ENCODE measurements around the gene ZC3H7A.
"Not testable (repeated sequence)": the region's sequence is repeated elsewhere in the genome, so short reads cannot be mapped to it uniquely, and the experiment has no call there.

Gene ZC3H7A, protein sequence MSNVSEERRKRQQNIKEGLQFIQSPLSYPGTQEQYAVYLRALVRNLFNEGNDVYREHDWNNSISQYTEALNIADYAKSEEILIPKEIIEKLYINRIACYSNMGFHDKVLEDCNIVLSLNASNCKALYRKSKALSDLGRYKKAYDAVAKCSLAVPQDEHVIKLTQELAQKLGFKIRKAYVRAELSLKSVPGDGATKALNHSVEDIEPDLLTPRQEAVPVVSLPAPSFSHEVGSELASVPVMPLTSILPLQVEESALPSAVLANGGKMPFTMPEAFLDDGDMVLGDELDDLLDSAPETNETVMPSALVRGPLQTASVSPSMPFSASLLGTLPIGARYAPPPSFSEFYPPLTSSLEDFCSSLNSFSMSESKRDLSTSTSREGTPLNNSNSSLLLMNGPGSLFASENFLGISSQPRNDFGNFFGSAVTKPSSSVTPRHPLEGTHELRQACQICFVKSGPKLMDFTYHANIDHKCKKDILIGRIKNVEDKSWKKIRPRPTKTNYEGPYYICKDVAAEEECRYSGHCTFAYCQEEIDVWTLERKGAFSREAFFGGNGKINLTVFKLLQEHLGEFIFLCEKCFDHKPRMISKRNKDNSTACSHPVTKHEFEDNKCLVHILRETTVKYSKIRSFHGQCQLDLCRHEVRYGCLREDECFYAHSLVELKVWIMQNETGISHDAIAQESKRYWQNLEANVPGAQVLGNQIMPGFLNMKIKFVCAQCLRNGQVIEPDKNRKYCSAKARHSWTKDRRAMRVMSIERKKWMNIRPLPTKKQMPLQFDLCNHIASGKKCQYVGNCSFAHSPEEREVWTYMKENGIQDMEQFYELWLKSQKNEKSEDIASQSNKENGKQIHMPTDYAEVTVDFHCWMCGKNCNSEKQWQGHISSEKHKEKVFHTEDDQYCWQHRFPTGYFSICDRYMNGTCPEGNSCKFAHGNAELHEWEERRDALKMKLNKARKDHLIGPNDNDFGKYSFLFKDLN

DNA sequence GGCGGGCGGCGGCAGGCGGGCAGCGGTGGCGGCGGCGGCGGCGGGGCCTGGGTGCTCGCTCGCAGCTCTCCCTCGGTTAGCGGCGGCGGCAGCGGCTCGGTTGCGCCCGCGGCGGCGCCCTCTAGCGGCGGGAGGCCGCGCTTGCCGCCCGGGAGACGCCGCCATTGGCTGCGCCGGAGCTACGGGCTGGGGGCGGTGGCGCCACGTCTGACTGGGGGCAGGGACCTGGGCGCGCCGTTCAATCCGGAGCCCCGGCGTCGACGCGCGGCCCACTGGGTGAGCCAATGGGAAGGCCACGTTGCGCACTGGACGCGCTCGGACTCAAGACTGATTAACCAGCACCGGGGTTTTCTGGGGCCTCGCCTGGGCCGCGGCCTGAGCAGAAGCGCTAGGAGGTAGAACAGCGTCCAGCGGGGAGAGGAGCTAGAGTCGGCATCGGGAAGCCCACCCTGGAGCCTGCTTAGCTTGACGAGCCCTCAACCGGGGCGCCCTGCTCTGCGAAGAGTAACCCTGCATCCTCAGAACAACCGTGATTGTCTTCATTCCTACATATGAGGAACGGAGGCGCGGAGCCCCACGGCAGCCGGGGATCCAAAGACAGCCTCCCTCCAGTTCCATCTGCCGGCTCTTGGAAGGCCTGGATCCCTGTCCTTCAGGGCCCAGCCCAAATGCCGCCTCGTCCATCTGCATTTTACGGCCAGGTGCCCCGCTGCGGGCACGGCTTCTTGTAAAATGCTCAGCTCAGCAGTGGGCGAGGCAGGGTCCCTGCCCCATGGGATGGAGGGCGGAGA is at the start of gene ZC3H7A:
TSS of gene ZC3H7A (minus strand) at position 93 of the 791 bp plus-strand sequence. CDS start 14,904 bp downstream, outside the sequence.
- peak; percentile 82 to 85 (median 84) for DNase-seq (ENCODE audit: low read depth in 3 of 3, low spot score in 1 of 3)

DNA sequence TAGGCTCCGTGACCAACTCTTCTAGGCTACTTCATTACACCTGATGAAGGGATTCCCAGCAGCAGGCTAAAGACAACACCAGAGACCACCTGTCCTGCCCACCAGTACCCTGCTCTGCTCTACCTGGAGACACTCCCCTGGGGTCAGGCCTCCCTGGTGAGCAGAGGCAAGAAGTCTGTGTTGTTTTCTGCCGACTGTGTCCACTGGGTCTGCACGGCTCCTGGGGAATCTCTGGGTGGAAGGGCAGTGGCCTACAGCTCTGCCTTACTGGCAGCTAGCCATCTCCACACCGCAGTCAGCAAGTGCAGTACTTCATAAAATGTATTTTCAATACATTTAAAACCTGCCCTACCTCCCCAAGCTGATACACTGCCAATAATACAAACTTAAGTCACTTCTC is 47.4 kb upstream of the ZC3H7A start:
- DNase-seq (ENCODE audit: low read depth in 3 of 3, low spot score in 1 of 3) = no peak

DNA sequence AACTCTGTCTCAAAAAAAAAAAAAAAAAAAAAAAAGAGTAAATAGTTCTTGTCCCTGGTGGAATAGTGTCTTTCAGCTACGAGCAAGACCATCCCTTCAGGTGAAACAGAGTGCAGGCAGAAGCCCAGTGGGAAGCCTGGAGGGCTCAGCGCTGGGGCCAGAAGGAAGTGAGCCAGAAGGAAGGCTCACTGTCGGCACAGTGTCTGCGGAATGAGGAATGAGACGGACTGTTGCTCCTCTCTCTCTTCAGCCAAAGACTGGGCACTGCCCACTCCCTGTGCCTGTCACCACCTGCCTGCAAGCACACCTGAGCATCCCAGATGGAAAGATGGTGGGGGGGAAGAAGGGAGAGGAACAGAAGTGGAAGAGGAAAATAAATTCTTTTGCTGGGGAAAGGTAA is 46.8 kb upstream of the ZC3H7A start:
- DNase-seq (ENCODE audit: low read depth in 3 of 3, low spot score in 1 of 3) = no peak

DNA sequence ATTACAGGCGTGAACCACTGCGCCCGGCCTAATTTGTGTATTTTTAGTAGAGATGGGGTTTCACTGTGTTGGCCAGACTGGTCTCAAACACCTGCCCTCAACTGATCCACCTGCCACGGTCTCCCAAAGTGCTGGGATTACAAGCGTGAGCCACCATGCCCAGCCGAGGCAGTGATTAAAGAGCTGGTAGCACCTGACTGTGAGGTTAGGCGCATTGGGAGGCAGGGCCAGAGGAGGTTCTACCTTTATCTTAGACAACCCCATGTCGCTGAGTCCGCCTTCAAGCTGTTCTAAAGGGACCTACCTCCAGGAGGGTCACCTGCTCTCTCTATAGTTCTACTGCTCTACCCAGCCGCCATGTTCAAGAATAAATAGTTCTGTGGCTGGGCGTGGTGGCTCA is 46.1 kb upstream of the ZC3H7A start:
- DNase-seq (ENCODE audit: low read depth in 3 of 3, low spot score in 1 of 3) = no peak

DNA sequence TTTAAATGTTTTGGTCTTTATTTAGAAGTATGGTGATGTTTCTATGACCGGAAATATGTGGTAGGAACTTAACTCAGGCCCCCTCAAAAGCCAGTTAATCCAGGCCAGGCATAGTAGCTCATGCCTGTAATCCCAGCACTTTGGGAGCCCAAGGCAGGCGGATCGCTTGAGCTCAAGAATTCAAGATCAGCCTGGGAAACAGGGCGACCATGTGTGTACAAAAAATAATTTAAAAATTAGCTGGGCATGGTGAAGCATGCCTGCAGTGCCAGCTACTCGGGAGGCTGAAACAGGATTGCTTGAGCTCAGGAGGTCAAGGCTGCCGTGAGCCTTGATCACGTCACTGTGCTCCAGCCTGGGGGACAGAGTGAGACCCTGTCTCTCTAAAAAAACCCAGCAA is 44.0 kb upstream of the ZC3H7A start:
- DNase-seq (ENCODE audit: low read depth in 3 of 3, low spot score in 1 of 3) = no peak

DNA sequence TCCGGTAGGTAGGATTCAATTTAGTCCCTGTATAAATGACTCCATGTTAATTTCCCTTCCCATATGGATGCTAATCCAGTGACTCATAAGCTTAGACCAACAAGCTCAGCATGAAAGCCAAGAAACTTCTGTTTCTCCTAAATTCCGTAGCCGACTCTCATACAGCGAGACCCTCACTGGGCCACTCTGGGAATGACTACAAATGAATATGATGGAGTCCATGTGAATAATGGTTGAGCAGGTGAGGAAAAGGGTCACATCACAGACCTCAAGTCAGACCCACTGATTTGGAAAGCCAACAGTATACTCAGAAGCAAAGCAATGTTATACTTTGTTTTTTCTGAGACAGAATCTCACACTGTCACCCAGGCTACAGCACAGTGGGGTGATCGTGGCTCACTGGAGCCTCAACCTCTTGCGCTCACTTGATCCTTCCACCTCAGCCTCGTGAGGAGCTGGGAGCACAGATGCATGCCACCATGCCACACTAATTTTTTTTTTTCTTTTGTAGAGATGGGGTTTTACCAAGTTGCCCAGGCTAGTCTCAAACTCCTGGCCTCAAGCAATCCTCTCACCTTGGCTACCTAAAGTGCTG is 39.7 kb upstream of the ZC3H7A start:
- no peak for DNase-seq (ENCODE audit: low read depth in 3 of 3, low spot score in 1 of 3)

DNA sequence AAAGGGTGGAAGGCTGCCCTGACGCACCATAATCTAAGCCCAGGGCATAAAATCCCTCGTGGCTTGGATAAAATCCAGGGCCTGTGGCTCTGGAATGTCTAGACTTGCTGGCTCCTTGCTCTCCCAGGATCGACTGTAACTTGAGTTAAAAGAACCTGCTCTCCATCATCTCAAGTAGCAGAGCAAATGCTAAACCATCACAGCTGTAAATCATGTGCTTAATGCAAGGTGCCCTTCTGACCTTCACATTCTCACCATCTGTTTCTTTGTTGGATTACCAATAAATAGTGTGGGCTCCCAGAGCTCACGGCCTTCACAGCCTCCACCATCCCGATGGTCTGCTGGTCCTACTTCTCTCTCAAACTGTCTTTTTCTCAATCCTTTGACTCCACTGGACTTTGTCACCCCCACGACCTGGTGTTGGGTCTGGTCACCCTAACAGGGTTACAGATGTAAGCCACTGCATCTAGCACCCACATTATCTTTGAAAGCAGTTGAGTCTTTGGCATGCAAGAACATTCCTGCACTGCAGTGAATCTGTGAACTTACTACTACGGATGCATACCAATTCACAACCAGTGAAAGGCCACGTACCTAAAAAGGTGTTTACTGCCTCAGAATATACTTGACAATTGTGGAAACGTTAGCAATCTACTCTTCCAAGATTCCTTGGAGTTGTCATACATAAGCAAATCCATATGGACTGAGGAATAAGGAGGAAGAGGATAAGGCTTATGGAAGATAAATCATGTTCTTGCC is 39.0 kb upstream of the ZC3H7A start:
- no peak for DNase-seq (ENCODE audit: low read depth in 3 of 3, low spot score in 1 of 3)

DNA sequence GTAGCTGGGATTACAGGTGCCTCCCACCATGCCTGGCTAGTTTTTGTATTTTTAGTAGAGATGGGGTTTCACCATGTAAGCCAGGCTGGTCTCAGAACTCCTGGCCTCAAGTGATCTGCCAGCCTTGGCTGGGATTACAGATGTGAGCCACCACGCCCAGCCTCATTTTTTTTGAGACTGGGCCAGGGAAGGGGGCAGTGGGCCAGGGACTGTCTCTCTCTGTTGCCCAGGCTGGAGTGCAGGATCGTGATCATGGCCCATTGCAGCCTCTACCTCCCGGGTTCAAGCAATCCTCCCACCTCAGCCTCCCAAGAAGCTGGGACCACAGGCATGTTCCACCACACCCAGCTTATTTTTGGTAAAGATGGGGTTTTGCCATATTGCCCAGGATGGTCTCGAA is 38.3 kb upstream of the ZC3H7A start:
- no peak for DNase-seq (ENCODE audit: low read depth in 3 of 3, low spot score in 1 of 3)

DNA sequence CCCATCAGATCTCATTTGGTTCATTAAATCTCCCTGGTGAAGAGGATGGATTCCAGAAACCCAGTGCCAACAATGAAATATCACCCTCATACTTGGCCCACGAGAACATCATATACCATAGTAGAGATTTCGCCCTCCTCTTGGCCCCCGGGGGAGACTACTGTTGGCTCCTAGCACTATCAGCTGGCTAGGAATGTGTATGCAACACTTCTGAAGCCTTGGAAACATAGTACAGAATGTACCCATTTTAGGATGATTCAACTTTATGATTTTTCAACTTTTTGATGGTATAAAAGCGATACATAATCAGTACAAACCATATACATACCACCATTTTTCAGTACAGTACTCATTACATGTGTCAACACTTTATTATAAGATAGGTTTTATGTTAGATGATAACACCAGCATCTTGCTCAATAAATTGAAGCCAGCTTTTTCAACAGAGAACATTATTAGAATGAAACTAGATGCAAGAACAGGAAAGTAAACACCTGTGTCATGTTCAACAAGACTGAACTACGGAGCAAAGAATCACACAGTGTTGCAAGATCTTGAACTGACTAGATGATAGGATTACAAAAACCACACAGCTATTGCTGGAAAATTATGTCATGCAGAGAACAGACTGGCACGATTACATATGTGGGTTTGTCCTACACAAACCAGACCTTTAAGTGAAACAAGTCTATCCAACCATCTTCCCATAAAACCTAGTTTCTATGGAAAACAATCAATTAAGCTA is 37.1 kb upstream of the ZC3H7A start:
- DNase-seq (ENCODE audit: low read depth in 3 of 3, low spot score in 1 of 3) = no peak

DNA sequence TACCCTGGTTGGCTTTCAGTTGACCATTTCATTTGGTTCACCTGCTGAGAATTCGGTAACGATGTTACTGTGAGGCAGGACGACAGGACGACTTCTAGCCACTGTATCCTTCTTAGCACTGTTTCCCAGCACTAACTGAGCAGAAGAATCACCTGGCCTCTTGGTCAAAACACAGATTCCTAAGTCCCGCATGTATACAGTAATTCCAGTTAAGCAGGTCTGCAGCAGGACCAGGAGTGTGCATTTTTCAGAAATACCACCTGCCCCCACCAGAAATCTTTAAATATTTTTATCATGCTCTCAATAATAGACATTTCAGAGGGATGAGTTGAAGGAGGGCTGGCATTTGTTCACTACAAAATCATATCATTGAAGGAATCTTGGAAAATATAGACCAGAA is 31.6 kb upstream of the ZC3H7A start:
- no peak for DNase-seq (ENCODE audit: low read depth in 3 of 3, low spot score in 1 of 3)

DNA sequence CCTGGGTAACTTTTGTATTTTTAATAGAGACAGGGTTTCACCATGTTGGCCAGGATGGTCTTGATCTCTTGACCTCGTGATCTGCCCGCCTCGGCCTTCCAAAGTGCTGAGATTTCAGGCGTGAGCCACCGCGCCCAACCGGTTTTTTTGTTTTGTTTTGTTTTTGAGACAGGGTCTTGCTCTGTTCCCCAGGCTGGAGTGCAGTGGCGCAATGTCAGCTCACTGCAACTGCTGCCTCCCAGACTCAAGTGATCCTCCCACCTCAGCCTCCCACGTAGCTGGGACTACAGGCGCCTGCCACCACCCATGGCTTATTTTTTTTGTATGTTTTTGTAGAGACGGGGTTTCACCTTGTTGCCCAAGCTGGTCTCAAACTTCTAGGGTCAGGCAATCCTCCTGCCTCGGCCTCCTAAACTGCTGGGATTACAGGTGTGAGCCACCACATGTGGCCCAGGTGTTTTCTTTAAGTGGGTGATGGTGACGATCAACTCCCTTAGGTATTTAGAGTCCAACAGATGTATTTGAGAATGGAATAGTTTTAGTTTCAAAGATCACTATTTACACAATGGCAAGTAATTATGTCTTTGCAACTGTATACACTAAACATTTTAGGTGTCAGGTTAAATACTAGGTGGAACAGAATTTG is 28.6 kb upstream of the ZC3H7A start:
- DNase-seq (ENCODE audit: low read depth in 3 of 3, low spot score in 1 of 3) = not testable (repeated sequence)

DNA sequence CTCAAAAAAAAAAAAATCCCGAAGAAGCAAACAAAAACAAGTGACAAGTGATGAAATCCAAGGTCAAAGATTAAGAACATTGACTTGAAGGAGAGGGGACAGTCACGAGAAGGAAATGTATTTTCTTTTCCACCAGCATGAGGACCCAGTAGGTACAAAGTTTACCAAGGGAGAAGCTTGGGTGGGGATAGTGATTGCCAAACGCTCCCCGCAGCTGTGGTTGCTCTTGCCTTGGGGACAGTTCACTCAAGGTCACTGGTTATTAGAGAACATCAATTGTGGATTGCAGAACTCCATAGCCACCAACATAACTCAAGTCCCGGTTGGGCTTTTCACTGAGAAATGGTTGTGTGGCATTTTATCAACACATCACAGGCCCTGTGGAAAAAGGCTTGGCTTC is 27.3 kb upstream of the ZC3H7A start:
- no peak for DNase-seq (ENCODE audit: low read depth in 3 of 3, low spot score in 1 of 3)

DNA sequence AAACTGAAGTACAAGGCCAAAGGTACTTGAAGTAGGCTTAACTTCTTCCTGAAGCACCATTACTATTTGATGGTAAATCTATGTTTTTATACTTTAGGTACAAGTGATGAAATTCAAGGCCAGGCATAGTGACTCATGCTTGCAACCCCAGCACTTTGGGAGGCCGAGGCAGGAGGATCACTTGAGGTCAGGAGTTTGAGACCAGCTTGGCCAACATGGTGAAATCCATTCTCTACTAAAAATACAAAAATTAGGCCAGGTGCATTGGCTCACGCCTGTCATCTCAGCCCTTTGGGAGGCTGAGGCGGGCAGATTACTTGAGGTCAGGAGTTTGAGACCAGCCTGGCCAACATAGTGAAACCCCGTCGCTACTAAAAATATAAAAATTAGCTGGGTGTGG is 26.6 kb upstream of the ZC3H7A start:
- not testable (repeated sequence) for DNase-seq (ENCODE audit: low read depth in 3 of 3, low spot score in 1 of 3)

DNA sequence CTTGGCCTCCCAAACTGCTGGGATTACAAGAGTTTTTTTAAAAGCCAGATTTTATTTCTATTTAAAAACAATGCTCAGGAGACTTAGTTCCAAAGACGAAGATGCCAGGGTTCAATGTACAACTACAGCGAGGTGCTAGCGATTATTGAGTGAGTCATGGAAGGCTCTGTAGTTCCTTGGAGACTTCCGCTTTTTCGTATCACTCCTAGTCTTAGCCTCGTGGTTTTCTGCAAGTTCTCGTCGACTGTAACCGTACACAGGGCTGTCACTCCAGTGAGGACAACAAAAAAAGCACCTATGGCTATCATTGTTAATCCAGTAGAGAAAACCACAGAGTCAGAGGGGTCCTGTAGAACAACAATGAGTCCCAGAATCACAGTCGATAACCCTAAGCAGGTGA is 22.7 kb upstream of the ZC3H7A start:
- no peak for DNase-seq (ENCODE audit: low read depth in 3 of 3, low spot score in 1 of 3)

DNA sequence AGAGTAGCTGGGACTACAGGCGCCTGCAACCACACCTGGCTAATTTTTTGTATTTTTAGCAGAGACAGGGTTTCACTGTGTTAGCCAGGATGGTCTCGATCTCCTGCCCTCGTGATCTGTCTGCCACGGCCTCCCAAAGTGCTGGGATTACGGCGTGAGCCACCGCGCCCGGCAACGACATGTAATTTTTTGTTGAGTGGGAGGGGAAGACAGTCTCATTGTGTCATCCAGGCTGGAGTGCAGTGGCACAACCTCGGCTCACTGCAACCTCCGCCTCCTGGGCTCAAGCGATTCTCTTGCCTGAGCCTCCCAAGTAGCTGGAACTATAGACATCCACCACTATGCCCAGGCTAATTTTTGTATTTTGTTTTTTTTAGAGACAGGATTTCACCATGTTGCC is 21.9 kb upstream of the ZC3H7A start:
- not testable (repeated sequence) for DNase-seq (ENCODE audit: low read depth in 3 of 3, low spot score in 1 of 3)

DNA sequence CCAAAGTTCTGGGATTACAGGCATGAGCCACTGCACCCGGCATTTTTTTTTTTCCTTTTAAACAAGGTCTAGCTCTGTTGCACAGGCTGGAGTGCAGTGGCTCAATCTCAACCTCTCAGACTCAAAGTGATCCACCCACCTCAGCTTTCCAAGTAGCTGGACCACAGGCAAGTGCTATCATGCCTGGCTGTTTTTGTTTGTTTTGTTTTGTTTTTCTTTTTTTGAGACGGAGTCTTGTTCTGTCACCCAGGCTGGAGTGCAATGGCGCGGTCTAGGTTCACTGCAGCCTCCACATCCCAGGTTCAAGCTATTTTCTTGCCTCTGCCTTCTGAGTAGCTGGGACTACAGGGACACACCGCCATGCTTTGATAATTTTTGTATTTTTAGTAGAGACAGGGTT is 19.1 kb upstream of the ZC3H7A start:
- no peak for DNase-seq (ENCODE audit: low read depth in 3 of 3, low spot score in 1 of 3)

DNA sequence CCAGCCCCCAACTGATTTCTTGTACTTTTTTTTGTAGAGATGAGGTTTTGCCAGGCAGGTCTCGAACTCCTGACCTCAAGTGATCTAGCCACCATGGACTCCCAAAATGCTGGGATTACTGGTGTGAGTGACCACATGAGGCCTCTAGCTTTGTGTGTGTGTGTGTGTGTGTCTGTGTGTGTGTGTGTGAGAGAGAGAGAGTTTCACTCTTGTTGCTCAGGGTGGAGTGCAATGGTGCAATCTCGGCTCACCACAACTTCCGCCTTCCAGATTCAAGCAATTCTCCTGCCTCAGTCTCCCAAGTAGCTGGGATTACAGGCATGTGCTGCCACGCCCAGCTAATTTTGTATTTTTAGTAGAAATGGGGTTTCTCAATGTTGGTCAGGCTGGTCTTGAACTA is 17.7 kb upstream of the ZC3H7A start:
- not testable (repeated sequence) for DNase-seq (ENCODE audit: low read depth in 3 of 3, low spot score in 1 of 3)

DNA sequence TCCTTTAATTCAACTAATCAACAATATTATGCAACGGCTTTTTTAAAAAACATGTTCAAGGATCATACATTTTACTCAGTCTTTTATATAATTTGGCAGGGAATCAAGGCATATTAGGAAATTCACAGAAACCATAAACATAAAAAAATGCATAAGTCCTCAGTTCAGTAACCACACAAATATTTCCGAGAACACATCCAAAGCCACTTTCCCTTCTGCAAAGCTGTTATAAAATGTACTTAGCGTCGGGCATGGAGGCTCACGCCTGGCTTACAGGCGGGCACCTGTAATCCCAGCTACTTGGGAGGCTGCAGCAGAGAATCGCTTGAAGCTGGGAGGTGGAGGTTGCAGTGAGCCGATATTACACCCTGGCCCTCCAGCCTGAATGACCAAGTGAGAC is 9.7 kb upstream of the ZC3H7A start:
- DNase-seq (ENCODE audit: low read depth in 3 of 3, low spot score in 1 of 3) = no peak

DNA sequence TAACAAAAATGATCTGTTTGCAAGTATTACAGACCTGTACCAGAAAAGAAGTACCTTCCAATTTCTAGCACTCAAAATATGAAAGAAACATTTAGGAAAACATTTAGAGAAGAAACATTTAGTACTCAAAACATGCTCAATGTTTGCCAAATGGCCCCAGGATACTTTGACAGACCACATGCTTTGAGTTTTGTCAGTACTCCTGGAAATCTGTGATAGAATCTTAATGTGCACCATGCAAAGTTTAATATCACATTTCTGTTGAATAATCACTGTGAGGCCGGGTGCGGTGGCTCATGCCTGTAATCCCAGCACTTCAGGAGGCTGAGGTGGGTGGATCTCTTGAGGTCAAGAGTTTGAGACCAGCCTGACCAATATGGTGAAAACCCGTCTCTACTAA is 8.5 kb upstream of the ZC3H7A start:
- DNase-seq (ENCODE audit: low read depth in 3 of 3, low spot score in 1 of 3) = no peak
